Ishikawa (cell line): ENCODE measurements around the gene RPS6KA2.

Source experiments
- CEBPB ChIP-seq: IDR thresholded peaks from 2 replicates; pipeline ENCODE4 v1.6.1; 2012
- CREB1 ChIP-seq: IDR thresholded peaks from 2 replicates; pipeline ENCODE4 v1.6.1; 2012; ENCODE audit warnings: low read depth
- EGR1 ChIP-seq: IDR thresholded peaks from 2 replicates; pipeline ENCODE4 v1.6.1; 2012
- EP300 ChIP-seq: IDR thresholded peaks from 2 replicates; pipeline ENCODE4 v1.6.1; 2012; ENCODE audit warnings: borderline replicate concordance
- MAX ChIP-seq: IDR thresholded peaks from 2 replicates; pipeline ENCODE4 v1.6.1; 2012
- RAD21 ChIP-seq: IDR thresholded peaks from 2 replicates; pipeline ENCODE4 v1.6.1; 2012; ENCODE audit warnings: low read depth
- TEAD4 ChIP-seq: IDR thresholded peaks from 2 replicates; pipeline ENCODE4 v1.6.1; 2012
- YY1 ChIP-seq: IDR thresholded peaks from 2 replicates; pipeline ENCODE4 v1.6.1; 2012; ENCODE audit warnings: low read depth
- ZBTB7A ChIP-seq: IDR thresholded peaks from 2 replicates; pipeline ENCODE4 v1.6.1; 2012; ENCODE audit warnings: low read depth
- TF ChIP-seq, protein P1 (sequence below): IDR thresholded peaks from 2 replicates; pipeline ENCODE4 v1.6.1; 2012; ENCODE audit warnings: low read depth, mild to moderate bottlenecking

DNA sequence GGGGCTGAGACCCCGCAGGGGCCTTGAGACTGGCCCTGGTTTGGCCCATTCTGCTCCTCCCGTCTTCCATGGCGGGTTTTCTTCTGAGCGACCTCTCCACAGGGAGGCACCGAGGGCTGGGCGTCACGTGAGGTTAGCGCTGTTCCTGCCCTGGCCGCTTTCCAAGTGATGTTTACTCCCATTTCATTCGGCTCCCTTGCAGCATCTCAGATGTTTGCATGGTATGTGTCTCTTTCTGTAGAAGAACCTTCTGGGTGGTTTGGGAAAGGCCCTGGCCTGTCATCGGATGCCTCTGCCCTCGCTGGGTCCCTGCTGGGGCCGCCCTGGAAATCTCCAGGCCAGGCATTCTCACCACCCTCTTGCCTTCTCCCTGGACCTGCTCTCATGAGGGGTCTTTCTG, 57.8 kb downstream of the RPS6KA2 start:
- no peak for TF ChIP-seq CEBPB
- TF ChIP-seq YY1, result no peak
- no peak for TF ChIP-seq MAX
- TF ChIP-seq, protein P1, sequence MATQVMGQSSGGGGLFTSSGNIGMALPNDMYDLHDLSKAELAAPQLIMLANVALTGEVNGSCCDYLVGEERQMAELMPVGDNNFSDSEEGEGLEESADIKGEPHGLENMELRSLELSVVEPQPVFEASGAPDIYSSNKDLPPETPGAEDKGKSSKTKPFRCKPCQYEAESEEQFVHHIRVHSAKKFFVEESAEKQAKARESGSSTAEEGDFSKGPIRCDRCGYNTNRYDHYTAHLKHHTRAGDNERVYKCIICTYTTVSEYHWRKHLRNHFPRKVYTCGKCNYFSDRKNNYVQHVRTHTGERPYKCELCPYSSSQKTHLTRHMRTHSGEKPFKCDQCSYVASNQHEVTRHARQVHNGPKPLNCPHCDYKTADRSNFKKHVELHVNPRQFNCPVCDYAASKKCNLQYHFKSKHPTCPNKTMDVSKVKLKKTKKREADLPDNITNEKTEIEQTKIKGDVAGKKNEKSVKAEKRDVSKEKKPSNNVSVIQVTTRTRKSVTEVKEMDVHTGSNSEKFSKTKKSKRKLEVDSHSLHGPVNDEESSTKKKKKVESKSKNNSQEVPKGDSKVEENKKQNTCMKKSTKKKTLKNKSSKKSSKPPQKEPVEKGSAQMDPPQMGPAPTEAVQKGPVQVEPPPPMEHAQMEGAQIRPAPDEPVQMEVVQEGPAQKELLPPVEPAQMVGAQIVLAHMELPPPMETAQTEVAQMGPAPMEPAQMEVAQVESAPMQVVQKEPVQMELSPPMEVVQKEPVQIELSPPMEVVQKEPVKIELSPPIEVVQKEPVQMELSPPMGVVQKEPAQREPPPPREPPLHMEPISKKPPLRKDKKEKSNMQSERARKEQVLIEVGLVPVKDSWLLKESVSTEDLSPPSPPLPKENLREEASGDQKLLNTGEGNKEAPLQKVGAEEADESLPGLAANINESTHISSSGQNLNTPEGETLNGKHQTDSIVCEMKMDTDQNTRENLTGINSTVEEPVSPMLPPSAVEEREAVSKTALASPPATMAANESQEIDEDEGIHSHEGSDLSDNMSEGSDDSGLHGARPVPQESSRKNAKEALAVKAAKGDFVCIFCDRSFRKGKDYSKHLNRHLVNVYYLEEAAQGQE, result no peak
- TF ChIP-seq RAD21, result no peak
- no peak for TF ChIP-seq ZBTB7A
- TF ChIP-seq EGR1, result no peak
- TF ChIP-seq TEAD4, result no peak
- no peak for TF ChIP-seq EP300
- TF ChIP-seq CREB1, result no peak
